Measurements from ENCODE around the gene TRUB2. TPM values are rescaled to one million over a fixed set of nuclear protein-coding genes. Genes with fewer than 3 reads are reported as not detected.

The TRUB2 gene
- total and polyA plus RNA-seq, 2 donors (not counting 3 experiments of a cell fraction or from before 2014, with no cell fraction given), result 21.1 to 39.3 TPM

DNA sequence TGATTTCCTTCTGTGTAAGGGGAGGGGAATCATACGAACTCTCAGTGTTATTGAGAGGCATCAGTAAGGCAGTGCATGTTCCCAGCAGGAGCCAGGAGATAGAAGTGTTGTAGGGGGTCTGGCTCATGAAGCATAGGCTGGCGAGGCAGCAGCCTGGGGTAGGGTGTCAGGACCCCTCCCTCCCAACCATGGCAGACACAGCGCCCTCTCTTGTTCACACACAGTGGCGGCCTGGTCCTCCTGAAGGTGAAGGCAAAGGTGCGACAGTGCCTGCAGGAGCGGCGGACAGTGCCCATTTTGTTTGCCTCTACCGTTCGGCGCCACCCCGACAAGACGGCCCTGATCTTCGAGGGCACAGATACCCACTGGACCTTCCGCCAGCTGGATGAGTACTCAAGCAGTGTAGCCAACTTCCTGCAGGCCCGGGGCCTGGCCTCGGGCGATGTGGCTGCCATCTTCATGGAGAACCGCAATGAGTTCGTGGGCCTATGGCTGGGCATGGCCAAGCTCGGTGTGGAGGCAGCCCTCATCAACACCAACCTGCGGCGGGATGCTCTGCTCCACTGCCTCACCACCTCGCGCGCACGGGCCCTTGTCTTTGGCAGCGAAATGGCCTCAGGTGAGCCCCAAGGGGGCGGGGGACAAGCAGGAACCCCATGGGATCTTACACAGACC is 22.8 kb upstream of the TRUB2 start:
- Histone ChIP-seq H3K79me2 (ENCODE audit: control insufficient read depth, insufficient read depth, low read length) (peaks cover 6% of the 10 kb centered on the region), H4K20me1 (replicated peaks; ENCODE audit: control insufficient read depth, extremely low read depth, insufficient read depth, low read length) (no peaks in the 10 kb centered on the region), H3K9ac (replicated peaks; ENCODE audit: extremely low read depth, insufficient read depth, low read length) (no peak overlapping the region), H3K27ac (ENCODE audit: insufficient read depth, low read depth, low read length) (no peak overlapping the region), H3K9me1 (replicated peaks; ENCODE audit: control insufficient read depth, extremely low read depth, insufficient read depth, low read length) (no peaks in the 10 kb centered on the region), H3K27me3 (ENCODE audit: control insufficient read depth in 2 of 2, insufficient read depth in 2 of 2, low read length in 2 of 2) (no peaks in the 10 kb centered on the region), H3K9me3 (replicated peaks; ENCODE audit: control insufficient read depth, insufficient read depth, low read length) (no peaks in the 10 kb centered on the region), H3K4me3 (replicated peaks in 1 of 3; ENCODE audit: insufficient read depth in 1 of 3, low read depth in 1 of 3, low read length in 3 of 3) (no peak overlapping the region), H3K36me3 (ENCODE audit: control insufficient read depth in 2 of 2, extremely low read depth in 1 of 2, insufficient read depth in 2 of 2, low read length in 2 of 2) (peaks cover 6 to 43% of the 10 kb centered on the region in 2 experiments), H3K4me2 (ENCODE audit: insufficient read depth, low read length) (no peak overlapping the region), H3K4me1 (ENCODE audit: control insufficient read depth, extremely low read depth, insufficient read depth, low read length) (peaks cover 7% of the 10 kb centered on the region), H2AFZ (ENCODE audit: low read depth, low read length) (no peak overlapping the region)
- no TSS peak for BruUV-seq (replicated peaks)
- intact Hi-C loops (cut with micrococcal nuclease) (loop anchor here (5.0 kb wide), 1 partner anchor 163 kb away; no protein-coding TSS in a partner anchor), dilution Hi-C loops (cut with MboI; ENCODE audit: extremely low pct_ligation_motif_present, low sequenced_read_pairs) (no loop called here)
- no peak for FAIRE-seq
- POLR2A ChIA-PET, result no interaction called here
- CTCF ChIA-PET, result interaction anchor here (1.1 kb wide), 1 partner anchor 50 kb away, joined by 5 read pairs; no protein-coding TSS in a partner anchor
- DNase-seq (ENCODE audit: low read depth, low spot score), result no peak
- TF ChIP-seq EZH2 (IDR thresholded peaks at IDR 0.05; ENCODE audit: borderline replicate concordance, low read depth, low read length, severe bottlenecking) (no peak), POLR2A (IDR thresholded peaks at IDR 0.05; ENCODE audit: low read depth, low read length) (no peak), GATA2 (IDR thresholded peaks at IDR 0.05; ENCODE audit: insufficient read depth, insufficient read length, low read depth, low read length) (no peak), JUN (IDR thresholded peaks at IDR 0.05; ENCODE audit: borderline replicate concordance, insufficient read depth, insufficient read length, low read depth) (no peak), MYC (IDR thresholded peaks at IDR 0.05; ENCODE audit: low read depth, low read length) (no peak), POLR2AphosphoS5 (IDR thresholded peaks at IDR 0.05; ENCODE audit: insufficient read depth, low read depth, low read length) (no peak), FOS (IDR thresholded peaks at IDR 0.05; ENCODE audit: borderline replicate concordance, insufficient read depth, low read length) (no peak)
- TF ChIP-seq, protein P1, sequence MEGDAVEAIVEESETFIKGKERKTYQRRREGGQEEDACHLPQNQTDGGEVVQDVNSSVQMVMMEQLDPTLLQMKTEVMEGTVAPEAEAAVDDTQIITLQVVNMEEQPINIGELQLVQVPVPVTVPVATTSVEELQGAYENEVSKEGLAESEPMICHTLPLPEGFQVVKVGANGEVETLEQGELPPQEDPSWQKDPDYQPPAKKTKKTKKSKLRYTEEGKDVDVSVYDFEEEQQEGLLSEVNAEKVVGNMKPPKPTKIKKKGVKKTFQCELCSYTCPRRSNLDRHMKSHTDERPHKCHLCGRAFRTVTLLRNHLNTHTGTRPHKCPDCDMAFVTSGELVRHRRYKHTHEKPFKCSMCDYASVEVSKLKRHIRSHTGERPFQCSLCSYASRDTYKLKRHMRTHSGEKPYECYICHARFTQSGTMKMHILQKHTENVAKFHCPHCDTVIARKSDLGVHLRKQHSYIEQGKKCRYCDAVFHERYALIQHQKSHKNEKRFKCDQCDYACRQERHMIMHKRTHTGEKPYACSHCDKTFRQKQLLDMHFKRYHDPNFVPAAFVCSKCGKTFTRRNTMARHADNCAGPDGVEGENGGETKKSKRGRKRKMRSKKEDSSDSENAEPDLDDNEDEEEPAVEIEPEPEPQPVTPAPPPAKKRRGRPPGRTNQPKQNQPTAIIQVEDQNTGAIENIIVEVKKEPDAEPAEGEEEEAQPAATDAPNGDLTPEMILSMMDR (IDR thresholded peaks at IDR 0.05; ENCODE audit: extremely low read depth in 1 of 2, insufficient read depth in 1 of 2, low read depth in 1 of 2, low read length in 2 of 2), result no peak
- TF ChIP-seq, protein P2, sequence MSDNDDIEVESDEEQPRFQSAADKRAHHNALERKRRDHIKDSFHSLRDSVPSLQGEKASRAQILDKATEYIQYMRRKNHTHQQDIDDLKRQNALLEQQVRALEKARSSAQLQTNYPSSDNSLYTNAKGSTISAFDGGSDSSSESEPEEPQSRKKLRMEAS (IDR thresholded peaks at IDR 0.05; ENCODE audit: insufficient read depth, insufficient read length), result no peak

Data from endothelial cell of umbilical vein (primary cell).